ENCODE data around the gene IRAG1. TPM values are rescaled to one million over a fixed set of nuclear protein-coding genes. Genes with fewer than 3 reads are reported as not detected.

The IRAG1 gene
- total RNA-seq, 4 donors from 2014 or later = 3.5 to 48.4 (median 9.9) TPM

- no peak overlapping the region for H3K27ac ChIP-seq
- 40 to 44% methylated on average over 8 to 9 of the region's 9 CpGs for WGBS, 2 donors
- no peaks in the 10 kb centered on the region for H3K9me3 ChIP-seq
- H3K4me1 ChIP-seq = peaks cover 0 to 34% (median 14%) of the 10 kb centered on the region in 3 donors
- no peak for DNase-seq
- TF ChIP-seq POLR2A (IDR thresholded peaks at IDR 0.05) = no peak
- no peak for TF ChIP-seq CTCF (IDR thresholded peaks at IDR 0.05)
- H3K27me3 ChIP-seq = no peaks in the 10 kb centered on the region
- H3K4me3 ChIP-seq = no peak overlapping the region
- intact Hi-C loops (cut with DNase I) = loop anchor here (5.0 to 10.0 kb wide), 2 partner anchors 161 to 323 kb away; partner anchors contain the start of gene LYVE1
- no peaks in the 10 kb centered on the region for H3K36me3 ChIP-seq
Measured at GRCh38 chr11:10725114-10725906, 31.8 kb upstream of the IRAG1 start.

- no peak overlapping the region for H3K27ac ChIP-seq
- H3K9me3 ChIP-seq = no peaks in the 10 kb centered on the region
- H3K4me3 ChIP-seq = no peak overlapping the region
- H3K36me3 ChIP-seq = no peaks in the 10 kb centered on the region
- no peak for TF ChIP-seq POLR2A (IDR thresholded peaks at IDR 0.05)
- WGBS, 2 donors = 54 to 58% methylated on average over 3 to 4 of the region's 4 CpGs
- H3K4me1 ChIP-seq = peaks cover 0 to 16% (median 3%) of the 10 kb centered on the region in 3 donors
- intact Hi-C loops (cut with DNase I) = loop anchor here (10.0 kb wide), 1 partner anchor 158 kb away; the partner anchor contains the start of gene LYVE1
- DNase-seq = no peak
- no peaks in the 10 kb centered on the region for H3K27me3 ChIP-seq
Measured at GRCh38 chr11:10722307-10722706, 28.8 kb upstream of the IRAG1 start.

GRCh38 chr11:10720881-10721376 lies 27.4 kb upstream of the IRAG1 start:
- WGBS, 2 donors = 71 to 82% methylated on average over 2 of the region's 2 CpGs

GRCh38 chr11:10719616-10720015 lies 26.1 kb upstream of the IRAG1 start:
- Histone ChIP-seq H3K36me3 (no peaks in the 10 kb centered on the region), H3K4me1 (no peaks in the 10 kb centered on the region), H3K4me3 (no peak overlapping the region), H3K27ac (no peak overlapping the region), H3K27me3 (no peaks in the 10 kb centered on the region), H3K9me3 (no peaks in the 10 kb centered on the region)
- no peak for DNase-seq
- no peak for TF ChIP-seq POLR2A (IDR thresholded peaks at IDR 0.05)
- TF ChIP-seq CTCF (IDR thresholded peaks at IDR 0.05) = no peak
- WGBS, 2 donors = 57 to 71% methylated on average over 2 of the region's 2 CpGs
- intact Hi-C loops (cut with DNase I) = loop anchor here (10.0 kb wide), 1 partner anchor 155 kb away; the partner anchor contains the start of gene LYVE1

More at GRCh38 chr11:10720881-10721376, 27.4 kb upstream of the IRAG1 start:
- DNase-seq = no peak
- H3K4me3 ChIP-seq = no peak overlapping the region
- H3K4me1 ChIP-seq = peaks cover 0 to 12% (median 3%) of the 10 kb centered on the region in 3 donors
- no peak overlapping the region for H3K27ac ChIP-seq
- TF ChIP-seq POLR2A (IDR thresholded peaks at IDR 0.05) (no peak), CTCF (IDR thresholded peaks at IDR 0.05) (no peak)
- no peaks in the 10 kb centered on the region for H3K27me3 ChIP-seq
- no peaks in the 10 kb centered on the region for H3K9me3 ChIP-seq
- intact Hi-C loops (cut with DNase I) = loop anchor here (10.0 kb wide), 1 partner anchor 156 kb away; the partner anchor contains the start of gene LYVE1
- no peaks in the 10 kb centered on the region for H3K36me3 ChIP-seq

- H3K9me3 ChIP-seq = no peaks in the 10 kb centered on the region
- TF ChIP-seq CTCF (IDR thresholded peaks at IDR 0.05) = no peak
- no peak for TF ChIP-seq POLR2A (IDR thresholded peaks at IDR 0.05)
- no peak for DNase-seq
- H3K36me3 ChIP-seq = no peaks in the 10 kb centered on the region
- H3K4me3 ChIP-seq = no peak overlapping the region
- H3K4me1 ChIP-seq = no peaks in the 10 kb centered on the region
- 67 to 89% methylated on average over 6 to 9 of the region's 9 CpGs for WGBS, 2 donors
- no peaks in the 10 kb centered on the region for H3K27me3 ChIP-seq
- intact Hi-C loops (cut with DNase I) = no loop called here
- no peak overlapping the region for H3K27ac ChIP-seq
Measured at GRCh38 chr11:10716543-10717259, 23.1 kb upstream of the IRAG1 start.
